ENCODE results near the gene RNF207.

GRCh38 chr1:6167391-6168303 is 38.3 kb upstream of the RNF207 start:
- TF ChIP-seq USF2 (IDR thresholded peaks at IDR 0.05; ENCODE audit: low read depth, low read length) (no peak), CTCF (conservative IDR thresholded peaks at IDR 0.05; ENCODE audit: low read depth, low read length) (no peak), POLR2A (IDR thresholded peaks at IDR 0.05; ENCODE audit: low read depth, low read length) (no peak)
